Skeletal muscle tissue (tissue), 4 donors: ENCODE measurements around the gene UNC119. TPM values are rescaled to one million over a fixed set of nuclear protein-coding genes. Genes with fewer than 3 reads are reported as not detected.
A peak's percentile ranks its signal among the peaks of the same experiment; 100 is the strongest.

ENCODE experiments used
- H3K27ac ChIP-seq: one replicate; pipeline ENCODE4 v1.7.0; 2013; ENCODE audit warnings: mild to moderate bottlenecking, low read depth, low read length, inconsistent platforms
- H3K27me3 ChIP-seq, 3 donors: one replicate each; pipeline ENCODE4 v1.7.0; 2013; ENCODE audit warnings: low read length in 3 of 3; ENCODE audit not compliant: control insufficient read depth in 3 of 3, insufficient read depth in 3 of 3
- H3K36me3 ChIP-seq, 3 donors: one replicate each; pipeline ENCODE4 v1.7.0; 2013; ENCODE audit warnings: low read length in 3 of 3; ENCODE audit not compliant: control insufficient read depth in 3 of 3, insufficient read depth in 3 of 3
- H3K4me1 ChIP-seq, 3 donors: one replicate each; pipeline ENCODE4 v1.7.0; 2013; ENCODE audit warnings: low read length in 3 of 3, mild to moderate bottlenecking in 3 of 3; ENCODE audit not compliant: control insufficient read depth in 3 of 3, insufficient read depth in 3 of 3
- H3K4me3 ChIP-seq, 3 donors: one replicate each; pipeline ENCODE4 v1.7.0; 2013; ENCODE audit warnings: low read length in 3 of 3
- H3K9ac ChIP-seq, 3 donors: one replicate each; pipeline ENCODE4 v1.7.0; 2013; ENCODE audit warnings: low read length in 3 of 3, mild to moderate bottlenecking in 3 of 3, moderate library complexity in 2 of 3, low read depth in 1 of 3
- H3K9me3 ChIP-seq, 3 donors: one replicate each; pipeline ENCODE4 v1.7.0; 2013; ENCODE audit warnings: low read length in 3 of 3; ENCODE audit not compliant: control insufficient read depth in 3 of 3
- total RNA-seq: library from RNA; depleted of rRNA; stranded (reverse); fragments of >200 nt; gene quantifications from one replicate; pipeline ENCODE4 v1.2.3, GENCODE V29; 2014
- donor health status: Osteomylitis.

The UNC119 gene
- total RNA-seq, 1 donor from 2014 or later, result 5.7 TPM

DNA sequence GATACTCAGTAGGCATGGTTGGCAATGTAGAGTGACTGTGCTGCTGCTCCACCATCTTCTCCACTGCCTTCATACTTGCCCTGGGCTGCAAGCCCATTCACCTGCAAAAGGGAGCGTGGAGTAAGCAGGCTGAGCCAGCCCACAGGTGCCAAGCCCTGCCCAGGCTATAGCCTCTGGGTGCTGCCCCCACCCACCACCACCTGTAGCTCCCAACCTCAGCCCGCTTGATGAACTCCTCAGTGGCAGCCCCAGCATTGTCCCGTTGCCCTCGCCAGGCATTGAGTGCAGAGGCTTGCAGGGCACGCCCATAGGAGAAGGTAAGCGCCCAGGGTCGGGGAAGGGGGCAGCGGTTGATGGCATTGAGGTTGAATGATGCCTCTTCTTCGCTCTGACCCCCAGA lies 21.1 kb upstream of the UNC119 start:
- Histone ChIP-seq H3K27ac (no peak overlapping the region), H3K9me3 (no peaks in the 10 kb centered on the region), H3K9ac (no peak overlapping the region), H3K4me1 (peaks cover 26 to 28% (median 26%) of the 10 kb centered on the region in 3 donors), H3K36me3 (no peaks in the 10 kb centered on the region), H3K27me3 (no peaks in the 10 kb centered on the region), H3K4me3 (no peak overlapping the region)

DNA sequence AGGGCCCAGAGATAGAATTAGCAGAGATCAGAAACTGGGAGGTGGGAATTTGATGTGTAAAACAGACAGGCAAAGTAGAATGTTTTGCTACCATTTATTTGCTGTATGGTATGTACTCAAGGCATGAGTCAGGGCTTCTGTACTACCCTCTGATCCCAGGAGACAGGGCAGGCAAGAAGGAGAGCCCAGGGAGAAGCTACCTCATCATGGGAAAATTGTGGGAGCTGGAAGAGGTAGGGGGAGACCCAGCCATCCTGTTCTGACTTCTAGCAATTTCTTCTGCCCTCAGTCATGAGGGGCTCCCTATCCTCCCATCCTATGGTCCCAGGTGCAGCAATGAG lies 20.6 kb upstream of the UNC119 start:
- peaks cover 26 to 28% (median 26%) of the 10 kb centered on the region in 3 donors for H3K4me1 ChIP-seq
- H3K27me3 ChIP-seq, result no peaks in the 10 kb centered on the region
- no peak overlapping the region for H3K27ac ChIP-seq
- H3K4me3 ChIP-seq, result no peak overlapping the region
- no peak overlapping the region for H3K9ac ChIP-seq
- H3K36me3 ChIP-seq, result no peaks in the 10 kb centered on the region
- H3K9me3 ChIP-seq, result no peaks in the 10 kb centered on the region

DNA sequence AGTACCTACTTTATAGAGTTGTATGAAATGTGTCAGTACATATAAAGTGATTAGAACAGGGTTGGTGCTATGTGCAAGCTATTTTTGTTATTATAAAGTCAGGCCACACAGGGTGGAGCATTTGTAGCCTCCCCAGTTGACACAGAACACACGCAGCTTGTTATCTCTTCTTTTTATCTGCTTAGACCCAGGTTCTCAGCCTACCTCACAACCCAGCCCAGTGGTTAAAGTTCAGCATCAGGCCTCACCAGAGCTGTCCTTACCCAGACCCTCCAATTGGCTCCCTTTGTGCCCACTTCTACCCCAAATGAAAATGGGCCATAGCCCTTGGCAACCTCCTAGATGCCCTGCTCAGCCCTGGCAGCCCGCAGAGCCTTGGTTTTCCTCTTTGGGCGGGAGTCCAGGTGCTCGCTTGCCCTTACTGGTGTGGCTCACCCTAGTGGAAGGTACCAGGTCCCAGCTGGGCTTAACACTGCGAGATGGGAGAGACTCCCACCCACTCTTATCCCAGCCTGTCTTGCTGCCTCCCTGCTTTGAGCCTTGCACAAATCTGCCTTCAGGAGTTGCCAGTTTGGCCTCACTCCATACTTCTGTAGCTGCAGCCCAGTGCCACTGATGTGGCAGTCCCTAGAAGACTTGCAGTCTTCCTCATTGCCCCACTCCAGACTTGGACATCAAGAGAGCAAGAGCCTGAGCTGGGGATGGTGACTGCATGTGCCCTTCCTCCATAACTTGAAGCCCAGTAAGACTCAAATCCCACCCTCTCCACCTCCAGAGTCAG lies 20.0 kb upstream of the UNC119 start:
- peaks cover 26 to 28% (median 26%) of the 10 kb centered on the region in 3 donors for H3K4me1 ChIP-seq
- peak overlapping the region; percentile 67 to 94 (median 94) for H3K9ac ChIP-seq
- peak overlapping the region; percentile 69 for H3K27ac ChIP-seq
- peaks cover 0 to 3% (median 0%) of the 10 kb centered on the region in 3 donors for H3K36me3 ChIP-seq
- H3K9me3 ChIP-seq, result no peaks in the 10 kb centered on the region
- peak overlapping the region; percentile 93 to 96 (median 94) for H3K4me3 ChIP-seq
- no peaks in the 10 kb centered on the region for H3K27me3 ChIP-seq

DNA sequence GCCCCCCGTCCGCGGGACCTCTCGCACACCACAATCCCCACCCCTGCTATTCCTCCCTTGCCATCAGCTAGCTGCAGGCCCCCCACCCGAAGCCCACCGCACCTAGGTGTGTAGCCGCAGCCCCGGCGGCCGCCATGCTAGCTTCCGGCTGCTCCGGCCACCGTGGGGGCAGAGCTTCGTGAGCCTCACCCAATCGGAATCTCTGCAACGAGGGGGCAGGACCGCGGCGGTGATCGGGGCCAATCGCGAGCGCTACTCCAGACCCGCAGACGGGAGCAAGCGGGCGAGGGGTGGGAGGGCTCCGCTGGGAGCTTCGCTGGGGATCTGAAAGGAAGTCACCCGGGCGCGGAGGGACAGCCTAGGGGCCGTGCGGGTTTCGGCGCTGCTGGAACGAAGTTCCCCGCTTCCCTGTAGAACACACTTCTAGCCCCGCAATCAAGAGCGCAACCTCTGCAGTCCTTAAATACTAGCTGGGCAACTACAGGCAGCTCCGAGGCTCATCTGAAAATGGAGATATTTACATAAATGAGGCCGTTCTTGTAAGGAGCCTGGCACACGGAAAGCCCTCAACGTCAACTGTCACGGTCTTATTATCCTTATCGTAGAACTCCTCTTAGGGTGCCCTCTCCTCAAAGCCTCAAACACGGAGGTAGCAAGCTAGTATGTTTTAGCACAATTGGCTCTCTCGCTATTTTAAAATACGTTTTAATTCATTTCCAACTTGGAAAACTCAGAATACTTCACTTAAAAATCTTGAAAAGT lies 19.1 kb upstream of the UNC119 start, which contains the start of gene PIGS:
Gene PIGS (minus strand): TSS at position 164 of the 762 bp plus-strand sequence. CDS start 28 bp downstream, at position 136.
- Histone ChIP-seq H3K27ac (peak within 1 kb of the TSS; percentile 69), H3K9me3 (no peaks in the 10 kb centered on the region), H3K4me1 (peaks cover 18 to 24% (median 19%) of the 10 kb centered on the region in 3 donors), H3K36me3 (peaks cover 0 to 3% (median 2%) of the 10 kb centered on the region in 3 donors), H3K4me3 (peak within 1 kb of the TSS; percentile 93 to 96 (median 94)), H3K9ac (peak within 1 kb of the TSS; percentile 93 to 94 (median 94)), H3K27me3 (no peaks in the 10 kb centered on the region)

DNA sequence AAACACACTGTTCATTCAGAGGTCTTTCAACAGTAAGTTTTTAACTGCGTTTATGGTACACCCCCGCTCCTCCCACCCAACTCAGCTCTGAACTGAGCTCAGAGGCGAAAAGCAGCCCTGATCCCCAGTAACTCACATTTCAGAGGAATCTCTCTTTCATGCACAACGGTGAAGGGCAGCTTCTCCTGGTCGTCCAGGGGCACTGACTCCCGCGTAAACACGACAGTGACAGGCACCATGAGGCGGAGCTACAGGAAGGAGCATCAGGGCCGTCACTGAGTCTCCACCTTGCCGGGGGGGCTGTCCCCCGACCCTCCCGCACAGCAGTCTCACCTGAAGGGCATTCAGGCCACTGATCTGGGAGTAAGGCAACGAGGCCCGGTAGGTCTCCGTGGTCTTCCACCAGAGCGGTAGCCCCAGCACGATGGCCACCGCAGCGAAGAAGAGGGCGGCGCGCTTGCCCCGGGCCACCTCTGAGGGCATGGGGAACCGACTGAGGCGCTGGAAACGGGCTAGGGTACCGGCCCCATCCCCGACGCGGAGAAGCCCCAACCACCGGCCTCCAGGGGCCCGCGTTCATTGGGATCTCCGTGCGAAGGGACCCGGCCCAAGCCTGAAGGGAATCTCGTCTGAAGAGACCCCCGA lies 18.4 kb upstream of the UNC119 start:
- H3K4me3 ChIP-seq, result peak overlapping the region; percentile 93 to 96 (median 94)
- H3K27ac ChIP-seq, result peak overlapping the region; percentile 69
- peaks cover 15 to 22% (median 16%) of the 10 kb centered on the region in 3 donors for H3K4me1 ChIP-seq
- H3K9me3 ChIP-seq, result no peaks in the 10 kb centered on the region
- H3K27me3 ChIP-seq, result no peaks in the 10 kb centered on the region
- H3K36me3 ChIP-seq, result peaks cover 0 to 3% (median 2%) of the 10 kb centered on the region in 3 donors
- H3K9ac ChIP-seq, result peak overlapping the region; percentile 89 to 94 (median 93)

DNA sequence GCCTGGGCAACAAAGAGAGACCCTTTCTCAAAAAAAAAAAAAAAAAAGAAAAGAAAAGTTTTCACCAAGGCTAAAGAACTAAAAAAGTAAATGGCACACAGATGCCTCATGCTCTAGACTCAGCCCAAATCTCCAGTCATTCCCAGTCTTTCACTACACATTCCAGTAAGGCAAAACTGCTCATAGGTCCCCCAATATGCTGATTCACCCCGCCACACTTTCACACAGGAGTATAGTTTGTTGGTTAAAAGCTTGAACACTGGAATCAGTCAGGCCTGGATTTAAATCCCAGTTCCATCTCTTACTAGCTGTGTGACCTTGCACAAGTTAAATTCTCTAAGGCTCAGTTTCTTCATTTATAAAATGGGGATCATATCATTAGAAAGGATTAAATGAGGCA lies 17.0 kb upstream of the UNC119 start:
- no peaks in the 10 kb centered on the region for H3K9me3 ChIP-seq
- H3K27ac ChIP-seq, result no peak overlapping the region
- no peak overlapping the region for H3K9ac ChIP-seq
- H3K36me3 ChIP-seq, result peaks cover 0 to 3% (median 2%) of the 10 kb centered on the region in 3 donors
- no peaks in the 10 kb centered on the region for H3K27me3 ChIP-seq
- H3K4me1 ChIP-seq, result peaks cover 15 to 17% (median 16%) of the 10 kb centered on the region in 3 donors
- no peak overlapping the region for H3K4me3 ChIP-seq

DNA sequence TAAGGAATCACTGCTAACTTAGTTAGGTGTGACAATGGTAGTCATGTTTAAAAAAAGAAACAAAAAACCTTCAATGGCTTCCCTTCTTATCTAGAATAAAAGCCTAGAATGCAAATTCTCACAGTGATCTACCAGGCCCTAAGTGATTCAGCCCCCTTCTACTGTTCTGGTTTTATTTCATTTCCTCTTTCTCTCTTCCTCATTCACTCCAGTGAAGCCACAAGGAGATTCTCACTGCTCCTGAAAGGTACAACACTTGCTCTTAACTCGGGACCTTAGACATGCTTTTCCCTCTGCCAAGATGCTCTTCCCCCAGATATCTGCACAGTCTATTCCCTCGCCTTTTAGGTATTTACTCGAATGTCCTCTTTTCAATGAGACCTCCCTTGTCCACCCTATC lies 15.2 kb upstream of the UNC119 start:
- Histone ChIP-seq H3K27me3 (no peaks in the 10 kb centered on the region), H3K4me1 (peaks cover 12 to 17% (median 16%) of the 10 kb centered on the region in 3 donors), H3K9ac (no peak overlapping the region), H3K9me3 (no peaks in the 10 kb centered on the region), H3K4me3 (no peak overlapping the region), H3K36me3 (peaks cover 9 to 16% (median 11%) of the 10 kb centered on the region in 3 donors), H3K27ac (no peak overlapping the region)

DNA sequence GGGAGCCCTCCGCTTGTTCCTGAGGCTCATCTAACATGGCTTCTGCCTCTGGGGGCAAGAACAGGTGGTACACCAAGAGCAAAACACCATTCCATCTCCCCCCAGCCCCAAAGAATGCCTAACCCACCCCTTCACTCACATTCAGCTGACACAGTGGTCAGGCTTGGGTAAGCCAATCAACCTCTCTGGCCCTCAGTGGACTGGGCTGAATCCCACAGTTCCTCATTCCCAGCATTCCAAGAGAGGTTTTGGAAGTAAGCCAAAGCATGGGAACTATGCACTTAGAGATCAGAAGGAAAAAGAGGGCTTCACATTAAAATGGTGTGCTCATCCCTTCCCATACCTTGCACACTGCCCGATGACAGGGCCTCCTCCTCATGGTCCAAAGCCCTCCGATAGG lies 11.1 kb upstream of the UNC119 start:
- H3K9ac ChIP-seq, result no peak overlapping the region
- no peaks in the 10 kb centered on the region for H3K27me3 ChIP-seq
- peaks cover 24 to 38% (median 30%) of the 10 kb centered on the region in 3 donors for H3K36me3 ChIP-seq

DNA sequence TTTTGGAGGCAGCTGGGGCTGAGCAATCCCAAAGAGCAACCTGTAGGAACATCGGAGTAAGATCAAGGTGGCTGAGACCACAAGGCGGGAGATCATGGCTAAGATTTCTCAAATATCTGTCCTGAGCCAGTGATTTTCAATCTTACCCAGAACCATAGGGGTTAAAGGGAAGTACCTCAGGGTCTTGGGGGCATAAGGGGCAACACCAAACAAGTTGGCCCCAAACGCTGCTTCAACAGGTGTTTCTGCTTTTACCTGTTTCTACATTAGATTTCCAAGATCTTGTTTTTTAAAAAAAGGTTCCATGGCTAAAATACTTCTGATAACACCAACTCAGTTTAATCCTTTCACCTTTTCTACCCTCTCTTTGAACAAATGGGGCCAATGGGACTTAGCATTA lies 2.6 kb upstream of the UNC119 start:
- H3K36me3 ChIP-seq, result peaks cover 44 to 55% (median 53%) of the 10 kb centered on the region in 3 donors
- no peak overlapping the region for H3K27ac ChIP-seq
- no peaks in the 10 kb centered on the region for H3K9me3 ChIP-seq

More for the DNA sequence above, 11.1 kb upstream of the UNC119 start:
- Histone ChIP-seq H3K4me1 (no peaks in the 10 kb centered on the region), H3K4me3 (no peak overlapping the region), H3K27ac (no peak overlapping the region), H3K9me3 (no peaks in the 10 kb centered on the region)

More for the DNA sequence above, 2.6 kb upstream of the UNC119 start:
- no peak overlapping the region for H3K4me3 ChIP-seq
- peaks cover 5 to 15% (median 9%) of the 10 kb centered on the region in 3 donors for H3K4me1 ChIP-seq
- no peaks in the 10 kb centered on the region for H3K27me3 ChIP-seq
- H3K9ac ChIP-seq, result no peak overlapping the region
